IPS-18a (cell line): Measurements from ENCODE around the gene SPEF2.

Experiments used
- H3K27ac ChIP-seq: one replicate; pipeline ENCODE4 v1.5.1; 2013; ENCODE audit warnings: low read length
- H3K27me3 ChIP-seq: one replicate; pipeline ENCODE4 v1.6.1; 2013; ENCODE audit warnings: mild to moderate bottlenecking, low read length; ENCODE audit not compliant: control insufficient read depth, insufficient read depth
- H3K36me3 ChIP-seq: one replicate; pipeline ENCODE4 v1.6.1; 2013; ENCODE audit warnings: low read depth, low read length; ENCODE audit not compliant: control insufficient read depth
- H3K4me1 ChIP-seq: one replicate; pipeline ENCODE4 v1.6.1; 2013; ENCODE audit warnings: low read depth, low read length; ENCODE audit not compliant: control insufficient read depth
- H3K4me3 ChIP-seq: one replicate; pipeline ENCODE4 v1.5.1; 2013; ENCODE audit warnings: low read length
- H3K9ac ChIP-seq: one replicate; pipeline ENCODE4 v1.6.1; 2013; ENCODE audit warnings: mild to moderate bottlenecking, low read length, moderate library complexity
- H3K9me3 ChIP-seq: one replicate; pipeline ENCODE4 v1.6.1; 2013; ENCODE audit warnings: low read depth, low read length; ENCODE audit not compliant: control insufficient read depth

Gene SPEF2

GRCh38 chr5:35762368-35762767 lies 144.7 kb downstream of the SPEF2 start:
- no peaks in the 10 kb centered on the region for H3K4me1 ChIP-seq
- no peak overlapping the region for H3K9ac ChIP-seq
- no peaks in the 10 kb centered on the region for H3K9me3 ChIP-seq
- H3K27me3 ChIP-seq, result peaks cover 80% of the 10 kb centered on the region
- no peak overlapping the region for H3K4me3 ChIP-seq
- H3K36me3 ChIP-seq, result no peaks in the 10 kb centered on the region
- no peak overlapping the region for H3K27ac ChIP-seq

GRCh38 chr5:35765921-35766320 lies 148.3 kb downstream of the SPEF2 start:
- H3K27me3 ChIP-seq, result peaks cover 53% of the 10 kb centered on the region

GRCh38 chr5:35771300-35771699 lies 153.6 kb downstream of the SPEF2 start:
- H3K27me3 ChIP-seq, result peaks cover 13% of the 10 kb centered on the region
- no peak overlapping the region for H3K9ac ChIP-seq
- no peaks in the 10 kb centered on the region for H3K4me1 ChIP-seq
- no peak overlapping the region for H3K4me3 ChIP-seq
- H3K27ac ChIP-seq, result no peak overlapping the region
- no peaks in the 10 kb centered on the region for H3K9me3 ChIP-seq
- no peaks in the 10 kb centered on the region for H3K36me3 ChIP-seq

More at GRCh38 chr5:35765921-35766320, 148.3 kb downstream of the SPEF2 start:
- Histone ChIP-seq H3K36me3 (no peaks in the 10 kb centered on the region), H3K27ac (no peak overlapping the region), H3K9me3 (no peaks in the 10 kb centered on the region), H3K4me1 (no peaks in the 10 kb centered on the region), H3K9ac (no peak overlapping the region), H3K4me3 (no peak overlapping the region)

GRCh38 chr5:35771839-35772238 lies 154.2 kb downstream of the SPEF2 start:
- H3K4me3 ChIP-seq, result no peak overlapping the region

GRCh38 chr5:35773967-35774366 lies 156.3 kb downstream of the SPEF2 start:
- H3K27ac ChIP-seq, result no peak overlapping the region
- H3K9ac ChIP-seq, result no peak overlapping the region
- peaks cover 6% of the 10 kb centered on the region for H3K27me3 ChIP-seq
- H3K4me1 ChIP-seq, result no peaks in the 10 kb centered on the region
- H3K36me3 ChIP-seq, result no peaks in the 10 kb centered on the region
- H3K4me3 ChIP-seq, result no peak overlapping the region
- H3K9me3 ChIP-seq, result no peaks in the 10 kb centered on the region

More at GRCh38 chr5:35771839-35772238, 154.2 kb downstream of the SPEF2 start:
- Histone ChIP-seq H3K4me1 (no peaks in the 10 kb centered on the region), H3K27me3 (peaks cover 13% of the 10 kb centered on the region), H3K9ac (no peak overlapping the region), H3K9me3 (no peaks in the 10 kb centered on the region), H3K36me3 (no peaks in the 10 kb centered on the region), H3K27ac (no peak overlapping the region)

GRCh38 chr5:35776757-35777156 lies 159.1 kb downstream of the SPEF2 start:
- Histone ChIP-seq H3K36me3 (no peaks in the 10 kb centered on the region), H3K27ac (no peak overlapping the region), H3K4me3 (no peak overlapping the region), H3K9me3 (no peaks in the 10 kb centered on the region), H3K27me3 (peaks cover 6% of the 10 kb centered on the region), H3K9ac (no peak overlapping the region), H3K4me1 (no peaks in the 10 kb centered on the region)

- no peaks in the 10 kb centered on the region for H3K36me3 ChIP-seq
- H3K4me1 ChIP-seq, result no peaks in the 10 kb centered on the region
- H3K27me3 ChIP-seq, result peaks cover 6% of the 10 kb centered on the region
- no peak overlapping the region for H3K9ac ChIP-seq
- H3K27ac ChIP-seq, result no peak overlapping the region
- no peaks in the 10 kb centered on the region for H3K9me3 ChIP-seq
- no peak overlapping the region for H3K4me3 ChIP-seq
These were observed 159.9 kb downstream of the SPEF2 start for GRCh38 chr5:35777358-35778087.

GRCh38 chr5:35778259-35778769 lies 160.7 kb downstream of the SPEF2 start:
- no peaks in the 10 kb centered on the region for H3K9me3 ChIP-seq
- H3K9ac ChIP-seq, result no peak overlapping the region

GRCh38 chr5:35780236-35780635 lies 162.6 kb downstream of the SPEF2 start:
- Histone ChIP-seq H3K27me3 (peaks cover 6% of the 10 kb centered on the region), H3K9ac (no peak overlapping the region)

More at GRCh38 chr5:35778259-35778769, 160.7 kb downstream of the SPEF2 start:
- Histone ChIP-seq H3K27ac (no peak overlapping the region), H3K27me3 (peaks cover 6% of the 10 kb centered on the region), H3K36me3 (no peaks in the 10 kb centered on the region), H3K4me1 (no peaks in the 10 kb centered on the region), H3K4me3 (no peak overlapping the region)

GRCh38 chr5:35781181-35781790 lies 163.6 kb downstream of the SPEF2 start:
- Histone ChIP-seq H3K36me3 (no peaks in the 10 kb centered on the region), H3K4me1 (no peaks in the 10 kb centered on the region), H3K27me3 (peaks cover 6% of the 10 kb centered on the region), H3K27ac (no peak overlapping the region), H3K9me3 (no peaks in the 10 kb centered on the region), H3K9ac (no peak overlapping the region), H3K4me3 (no peak overlapping the region)

More at GRCh38 chr5:35780236-35780635, 162.6 kb downstream of the SPEF2 start:
- no peaks in the 10 kb centered on the region for H3K9me3 ChIP-seq
- H3K27ac ChIP-seq, result no peak overlapping the region
- no peak overlapping the region for H3K4me3 ChIP-seq
- no peaks in the 10 kb centered on the region for H3K4me1 ChIP-seq
- H3K36me3 ChIP-seq, result no peaks in the 10 kb centered on the region

GRCh38 chr5:35783551-35783950 lies 165.9 kb downstream of the SPEF2 start:
- H3K27me3 ChIP-seq, result no peaks in the 10 kb centered on the region
- H3K4me1 ChIP-seq, result no peaks in the 10 kb centered on the region

More at GRCh38 chr5:35783551-35783950, 165.9 kb downstream of the SPEF2 start:
- Histone ChIP-seq H3K9me3 (no peaks in the 10 kb centered on the region), H3K36me3 (no peaks in the 10 kb centered on the region), H3K27ac (no peak overlapping the region), H3K9ac (no peak overlapping the region), H3K4me3 (no peak overlapping the region)
